Measurements from ENCODE around the gene TYW3. TPM values are rescaled to one million over a fixed set of nuclear protein-coding genes. Genes with fewer than 3 reads are reported as not detected.

The TYW3 gene
- total RNA-seq, 1 experiment from 2014 or later, result 33.9 TPM

GRCh38 chr1:74785944-74786343 is 53.0 kb downstream of the TYW3 start:
- ChIA-PET POLR2A (ENCODE audit: low non-redundant PET) (no interaction called here), CTCF (no interaction called here)
- intact Hi-C loops (cut with micrococcal nuclease; ENCODE audit: unreplicated experiment), result no loop called here
- DNase-seq (ENCODE audit: low spot score), result no peak
- Histone ChIP-seq H3K27ac (ENCODE audit: low read depth, low read length, poor library complexity, severe bottlenecking) (no peak overlapping the region), H3K4me1 (ENCODE audit: insufficient read depth, low read length, poor library complexity, severe bottlenecking) (no peaks in the 10 kb centered on the region), H3K36me3 (ENCODE audit: insufficient read depth, low read length, poor library complexity, severe bottlenecking) (no peaks in the 10 kb centered on the region), H3K4me3 (ENCODE audit: low read depth, low read length, poor library complexity, severe bottlenecking) (no peak overlapping the region), H3K9me3 (ENCODE audit: low read depth, low read length, poor library complexity, severe bottlenecking) (no peaks in the 10 kb centered on the region), H3K27me3 (replicated peaks; ENCODE audit: insufficient read depth, low read depth, low read length, poor library complexity) (peaks cover 25% of the 10 kb centered on the region)
- no peak for TF ChIP-seq EZH2 (IDR thresholded peaks at IDR 0.05; ENCODE audit: borderline replicate concordance, low read depth, low read length, poor library complexity, severe bottlenecking)
- no peak for TF ChIP-seq CTCF (conservative IDR thresholded peaks at IDR 0.05; ENCODE audit: low read depth, low read length)
- BruUV-seq (replicated peaks), result no TSS peak

GRCh38 chr1:74790453-74790852 is 57.5 kb downstream of the TYW3 start:
- TF ChIP-seq CTCF (conservative IDR thresholded peaks at IDR 0.05; ENCODE audit: low read depth, low read length) (no peak), EZH2 (IDR thresholded peaks at IDR 0.05; ENCODE audit: borderline replicate concordance, low read depth, low read length, poor library complexity, severe bottlenecking) (no peak)
- peaks cover 45% of the 10 kb centered on the region for H3K27me3 ChIP-seq (replicated peaks; ENCODE audit: insufficient read depth, low read depth, low read length, poor library complexity)
- BruUV-seq (replicated peaks), result no TSS peak
- no peaks in the 10 kb centered on the region for H3K9me3 ChIP-seq (ENCODE audit: low read depth, low read length, poor library complexity, severe bottlenecking)
- ChIA-PET CTCF (no interaction called here), POLR2A (ENCODE audit: low non-redundant PET) (no interaction called here)
- intact Hi-C loops (cut with micrococcal nuclease; ENCODE audit: unreplicated experiment), result no loop called here
- H3K4me1 ChIP-seq (ENCODE audit: insufficient read depth, low read length, poor library complexity, severe bottlenecking), result no peaks in the 10 kb centered on the region
- H3K4me3 ChIP-seq (ENCODE audit: low read depth, low read length, poor library complexity, severe bottlenecking), result no peak overlapping the region
- no peak for DNase-seq (ENCODE audit: low spot score)
- no peak overlapping the region for H3K27ac ChIP-seq (ENCODE audit: low read depth, low read length, poor library complexity, severe bottlenecking)
- no peaks in the 10 kb centered on the region for H3K36me3 ChIP-seq (ENCODE audit: insufficient read depth, low read length, poor library complexity, severe bottlenecking)

GRCh38 chr1:74791491-74791890 is 58.5 kb downstream of the TYW3 start:
- intact Hi-C loops (cut with micrococcal nuclease; ENCODE audit: unreplicated experiment), result no loop called here

More at GRCh38 chr1:74791491-74791890, 58.5 kb downstream of the TYW3 start:
- Histone ChIP-seq H3K4me3 (ENCODE audit: low read depth, low read length, poor library complexity, severe bottlenecking) (no peak overlapping the region), H3K27ac (ENCODE audit: low read depth, low read length, poor library complexity, severe bottlenecking) (no peak overlapping the region), H3K27me3 (replicated peaks; ENCODE audit: insufficient read depth, low read depth, low read length, poor library complexity) (peaks cover 45% of the 10 kb centered on the region), H3K9me3 (ENCODE audit: low read depth, low read length, poor library complexity, severe bottlenecking) (no peaks in the 10 kb centered on the region), H3K4me1 (ENCODE audit: insufficient read depth, low read length, poor library complexity, severe bottlenecking) (no peaks in the 10 kb centered on the region), H3K36me3 (ENCODE audit: insufficient read depth, low read length, poor library complexity, severe bottlenecking) (no peaks in the 10 kb centered on the region)
- DNase-seq (ENCODE audit: low spot score), result no peak
- no TSS peak for BruUV-seq (replicated peaks)
- POLR2A ChIA-PET (ENCODE audit: low non-redundant PET), result interaction anchor here (0.7 kb wide), 1 partner anchor 428 kb away, joined by 3 read pairs; no protein-coding TSS in a partner anchor
- TF ChIP-seq EZH2 (IDR thresholded peaks at IDR 0.05; ENCODE audit: borderline replicate concordance, low read depth, low read length, poor library complexity, severe bottlenecking), result no peak
- no peak for TF ChIP-seq CTCF (conservative IDR thresholded peaks at IDR 0.05; ENCODE audit: low read depth, low read length)
- CTCF ChIA-PET, result no interaction called here
